IMR-90 (cell line): Measurements from ENCODE around the gene MPRIP. TPM values are rescaled to one million over a fixed set of nuclear protein-coding genes. Genes with fewer than 3 reads are reported as not detected.

Experiments used
- ATAC-seq: fragments of 200-7000 bp; cut with Tn5 transposase; 2 replicates; pipeline ENCODE4 v1.9.1; 2020; ENCODE audit warnings: low read depth, mild to moderate bottlenecking, moderate library complexity
- BruUV-seq: library from RNA; stranded (reverse); fragments of 400-500 nt; replicated peaks from 2 replicates; lab custom pipeline; 2021; lab: Mats Ljungman, UMichigan
- CTCF ChIA-PET: fragments of 300-600 bp; formaldehyde crosslinking; extraction: SDS; loops from one replicate; lab custom pipeline; 2021; ENCODE audit warnings: antibody characterized with exemption; lab: Yijun Ruan, JAX
- POLR2A ChIA-PET: fragments of 300-600 bp; sonication (Branson Sonifier 250); formaldehyde crosslinking; loops from one replicate; lab custom pipeline; 2022; ENCODE audit warnings: antibody characterized with exemption; ENCODE audit not compliant: unreplicated experiment; lab: Charles Lee
- DNase-seq: peaks from one replicate; pipeline ENCODE4 v3.0.0; 2013
- H2AFZ ChIP-seq: replicated peaks from 2 replicates; pipeline ENCODE3; 2013; ENCODE audit warnings: low read length, mild to moderate bottlenecking; ENCODE audit not compliant: poor library complexity
- H2AK5ac ChIP-seq: 2 replicates; pipeline ENCODE4 v1.6.1; 2013; ENCODE audit warnings: low read depth, low read length, inconsistent platforms
- H2AK9ac ChIP-seq: replicated peaks from 2 replicates; pipeline ENCODE3; 2013; ENCODE audit warnings: mild to moderate bottlenecking, low read depth, low read length, moderate library complexity; ENCODE audit not compliant: poor library complexity
- H2BK120ac ChIP-seq: 2 replicates; pipeline ENCODE4 v1.6.1; 2013; ENCODE audit warnings: low read depth, low read length, inconsistent platforms
- H2BK15ac ChIP-seq: 3 replicates; pipeline ENCODE4 v1.6.1; 2013; ENCODE audit warnings: low read depth, low read length, inconsistent platforms
- H2BK20ac ChIP-seq: 2 replicates; pipeline ENCODE4 v1.6.1; 2013; ENCODE audit warnings: low read depth, mild to moderate bottlenecking, inconsistent platforms, low read length, moderate library complexity
- H2BK5ac ChIP-seq: 2 replicates; pipeline ENCODE4 v1.6.1; 2013; ENCODE audit warnings: mild to moderate bottlenecking, low read depth, low read length, inconsistent platforms; ENCODE audit not compliant: poor library complexity, severe bottlenecking
- H3K14ac ChIP-seq: replicated peaks from 2 replicates; pipeline ENCODE4 v1.6.1; 2013; ENCODE audit warnings: low read depth, low read length, inconsistent platforms
- H3K18ac ChIP-seq: 2 replicates; pipeline ENCODE4 v1.6.1; 2013; ENCODE audit warnings: low read depth, low read length, control low read depth
- H3K23ac ChIP-seq: 2 replicates; pipeline ENCODE4 v1.6.1; 2013; ENCODE audit warnings: low read depth, low read length, inconsistent platforms
- H3K27ac ChIP-seq: 2 replicates; pipeline ENCODE4 v1.5.1; 2013; ENCODE audit warnings: mild to moderate bottlenecking, control low read depth, low read length; ENCODE audit not compliant: insufficient read depth
- H3K27me3 ChIP-seq: 2 replicates; pipeline ENCODE4 v1.6.1; 2013; ENCODE audit warnings: low read length; ENCODE audit not compliant: control insufficient read depth, insufficient read depth
- H3K36me3 ChIP-seq: 2 replicates; pipeline ENCODE4 v1.6.1; 2013; ENCODE audit warnings: low read length, mixed read lengths; ENCODE audit not compliant: control insufficient read depth, insufficient read depth
- H3K4ac ChIP-seq: 2 replicates; pipeline ENCODE4 v1.6.1; 2013; ENCODE audit warnings: low read depth, low read length, inconsistent platforms
- H3K4me1 ChIP-seq: 2 replicates; pipeline ENCODE4 v1.6.1; 2013; ENCODE audit warnings: low read length, mixed read lengths; ENCODE audit not compliant: control insufficient read depth, insufficient read depth
- H3K4me2 ChIP-seq: 2 replicates; pipeline ENCODE4 v1.6.1; 2013; ENCODE audit warnings: low read depth, mild to moderate bottlenecking, control low read depth, low read length, moderate library complexity
- H3K4me3 ChIP-seq: 2 replicates; pipeline ENCODE4 v1.5.1; 2013; ENCODE audit warnings: low read depth, mild to moderate bottlenecking, control low read depth, low read length, moderate library complexity; ENCODE audit not compliant: insufficient read depth
- H3K56ac ChIP-seq: 2 replicates; pipeline ENCODE4 v1.6.1; 2013; ENCODE audit warnings: low read length, inconsistent platforms; ENCODE audit not compliant: insufficient read depth; ENCODE audit errors: extremely low read depth
- H3K79me1 ChIP-seq, 2 experiments: 2 replicates each; pipeline ENCODE4 v1.6.1; 2013; ENCODE audit warnings: low read length in 2 of 2, inconsistent platforms in 1 of 2, low read depth in 1 of 2
- H3K9ac ChIP-seq: 2 replicates; pipeline ENCODE4 v1.6.1; 2013; ENCODE audit warnings: low read depth, low read length, control low read depth
- H3K9me1 ChIP-seq: 2 replicates; pipeline ENCODE4 v1.6.1; 2013; ENCODE audit warnings: low read length, inconsistent platforms; ENCODE audit not compliant: insufficient read depth
- H3K9me3 ChIP-seq: 2 replicates; pipeline ENCODE4 v1.6.1; 2013; ENCODE audit warnings: low read length; ENCODE audit not compliant: control insufficient read depth, insufficient read depth
- H4K20me1 ChIP-seq: 2 replicates; pipeline ENCODE4 v1.6.1; 2013; ENCODE audit warnings: low read length, inconsistent platforms; ENCODE audit not compliant: insufficient read depth
- H4K5ac ChIP-seq: 2 replicates; pipeline ENCODE4 v1.6.1; 2013; ENCODE audit warnings: mild to moderate bottlenecking, low read depth, low read length, control low read depth
- H4K8ac ChIP-seq, 2 experiments: 2 replicates each; pipeline ENCODE4 v1.6.1; 2013; ENCODE audit warnings: low read depth in 2 of 2, low read length in 2 of 2, control low read depth in 1 of 2, inconsistent platforms in 1 of 2
- H4K91ac ChIP-seq: 2 replicates; pipeline ENCODE4 v1.6.1; 2013; ENCODE audit warnings: low read depth, low read length, inconsistent platforms; ENCODE audit not compliant: insufficient read depth
- BHLHE40 ChIP-seq: fragments of 150-350 bp; IDR thresholded peaks from 2 replicates; pipeline ENCODE4 v1.6.1; 2016; ENCODE audit warnings: mild to moderate bottlenecking, low read depth, low read length
- CEBPB ChIP-seq: IDR thresholded peaks from 2 replicates; pipeline ENCODE4 v1.6.1; 2012; ENCODE audit warnings: low read depth, low read length, improper control_type of control experiment
- FOS ChIP-seq: fragments of 150-350 bp; IDR thresholded peaks from 2 replicates; pipeline ENCODE4 v1.6.1; 2016; ENCODE audit warnings: low read depth, low read length
- MAFK ChIP-seq: IDR thresholded peaks from 2 replicates; pipeline ENCODE4 v1.6.1; 2012; ENCODE audit warnings: low read depth, low read length, improper control_type of control experiment
- MAZ ChIP-seq: IDR thresholded peaks from 2 replicates; pipeline ENCODE4 v1.6.1; 2012; ENCODE audit warnings: low read depth, mild to moderate bottlenecking, low read length, improper control_type of control experiment, moderate library complexity, borderline replicate concordance
- MXI1 ChIP-seq: IDR thresholded peaks from 2 replicates; pipeline ENCODE4 v1.6.1; 2012; ENCODE audit warnings: low read depth, mild to moderate bottlenecking, low read length, moderate library complexity, borderline replicate concordance
- POLR2A ChIP-seq: IDR thresholded peaks from 2 replicates; pipeline ENCODE4 v1.6.1; 2012; ENCODE audit warnings: mild to moderate bottlenecking, low read depth, low read length
- RAD21 ChIP-seq: IDR thresholded peaks from 2 replicates; pipeline ENCODE4 v1.6.1; 2012; ENCODE audit warnings: low read length, improper control_type of control experiment
- RFX5 ChIP-seq: IDR thresholded peaks from 2 replicates; pipeline ENCODE4 v1.8.0; 2012; ENCODE audit warnings: low read depth, mild to moderate bottlenecking, low read length, moderate library complexity
- dilution Hi-C: fragments of 300-500 bp; cut with HindIII; formaldehyde crosslinking; loops from one replicate; pipeline ENCODE4 v1.14.3; 2018; ENCODE audit warnings: low sequenced_read_pairs; ENCODE audit not compliant: unreplicated experiment
- in situ Hi-C: fragments of 300-500 bp; cut with MboI; formaldehyde crosslinking; loops from 3 replicates; pipeline ENCODE4 v1.14.3; 2019; ENCODE audit warnings: low sequenced_read_pairs, inconsistent platforms, mixed read lengths
- intact Hi-C: fragments of 100-400 bp; cut with micrococcal nuclease; formaldehyde crosslinking; loops from 2 replicates; pipeline ENCODE4 v1.10.0; 2022
- polyA plus RNA-seq, 3 experiments: library from polyadenylated mRNA; depleted of rRNA; stranded (reverse); fragments of >200 nt; gene quantifications; 2 replicates each; pipeline ENCODE4 v1.2.3, GENCODE V29; 2012; ENCODE audit warnings: low replicate concordance in 1 of 3
- total RNA-seq: library from RNA; depleted of rRNA; stranded (reverse); fragments of >200 nt; gene quantifications from 2 replicates; pipeline ENCODE4 v1.2.3, GENCODE V29; 2012
- TF ChIP-seq, protein P1 (sequence below): fragments of 150-350 bp; IDR thresholded peaks from 2 replicates; pipeline ENCODE4 v1.6.1; 2017; ENCODE audit warnings: mild to moderate bottlenecking, antibody characterized with exemption, low read length, low read depth
- TF ChIP-seq, protein P2 (sequence below): fragments of 150-350 bp; IDR thresholded peaks from 2 replicates; pipeline ENCODE4 v1.6.1; 2016; ENCODE audit warnings: low read depth, mild to moderate bottlenecking, low read length, moderate library complexity, borderline replicate concordance

MPRIP gene
- total and polyA plus RNA-seq, 2 of the 4 experiments (the other 2 are of a cell fraction), result 111 to 149 TPM

DNA sequence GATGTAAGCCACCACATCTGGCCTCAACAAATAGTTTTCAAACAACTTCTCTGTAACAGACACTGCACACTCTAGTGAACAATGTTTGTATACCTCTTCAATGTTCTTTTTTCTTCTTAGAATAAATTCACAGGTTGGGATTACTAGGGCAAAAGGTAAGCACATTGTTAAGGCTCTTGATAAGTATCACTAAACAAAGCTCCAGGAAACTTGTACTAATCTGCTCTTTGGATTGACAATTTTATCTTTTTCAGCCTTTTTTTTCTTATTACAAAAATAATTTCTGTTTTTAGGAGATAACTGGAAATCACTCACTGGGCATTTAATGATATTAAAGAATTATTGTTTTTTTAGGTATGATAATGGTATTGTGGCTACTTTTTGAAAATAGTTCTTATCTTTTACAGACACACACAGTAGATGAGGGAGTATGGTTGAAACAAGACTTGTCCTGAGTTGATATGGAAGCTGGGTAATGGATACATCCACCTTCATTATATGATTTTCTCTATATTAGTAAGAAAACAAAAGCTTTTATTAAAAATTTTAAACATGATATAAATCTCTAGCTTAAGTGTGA lies 7.7 kb upstream of the MPRIP start:
- peaks cover 18% of the 10 kb centered on the region for H3K4me1 ChIP-seq
- H3K27me3 ChIP-seq, result no peaks in the 10 kb centered on the region
- H3K79me1 ChIP-seq, result peaks cover 0 to 4% of the 10 kb centered on the region in 2 experiments; a peak in 1 of 4 replicates
- peaks cover 21% of the 10 kb centered on the region for H3K9me1 ChIP-seq
- dilution Hi-C loops, result no loop called here
- H3K4ac ChIP-seq, result no peak overlapping the region
- TF ChIP-seq, protein P1, sequence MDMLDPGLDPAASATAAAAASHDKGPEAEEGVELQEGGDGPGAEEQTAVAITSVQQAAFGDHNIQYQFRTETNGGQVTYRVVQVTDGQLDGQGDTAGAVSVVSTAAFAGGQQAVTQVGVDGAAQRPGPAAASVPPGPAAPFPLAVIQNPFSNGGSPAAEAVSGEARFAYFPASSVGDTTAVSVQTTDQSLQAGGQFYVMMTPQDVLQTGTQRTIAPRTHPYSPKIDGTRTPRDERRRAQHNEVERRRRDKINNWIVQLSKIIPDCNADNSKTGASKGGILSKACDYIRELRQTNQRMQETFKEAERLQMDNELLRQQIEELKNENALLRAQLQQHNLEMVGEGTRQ, result no peak
- no peak for TF ChIP-seq MXI1
- TF ChIP-seq BHLHE40, result no peak
- no peak for TF ChIP-seq RAD21
- no peak for TF ChIP-seq POLR2A
- TF ChIP-seq, protein P2, sequence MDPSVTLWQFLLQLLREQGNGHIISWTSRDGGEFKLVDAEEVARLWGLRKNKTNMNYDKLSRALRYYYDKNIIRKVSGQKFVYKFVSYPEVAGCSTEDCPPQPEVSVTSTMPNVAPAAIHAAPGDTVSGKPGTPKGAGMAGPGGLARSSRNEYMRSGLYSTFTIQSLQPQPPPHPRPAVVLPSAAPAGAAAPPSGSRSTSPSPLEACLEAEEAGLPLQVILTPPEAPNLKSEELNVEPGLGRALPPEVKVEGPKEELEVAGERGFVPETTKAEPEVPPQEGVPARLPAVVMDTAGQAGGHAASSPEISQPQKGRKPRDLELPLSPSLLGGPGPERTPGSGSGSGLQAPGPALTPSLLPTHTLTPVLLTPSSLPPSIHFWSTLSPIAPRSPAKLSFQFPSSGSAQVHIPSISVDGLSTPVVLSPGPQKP, result no peak
- TF ChIP-seq CEBPB, result no peak
- no peak for TF ChIP-seq FOS
- no peak for TF ChIP-seq MAZ
- TF ChIP-seq RFX5, result no peak
- no peak for TF ChIP-seq MAFK
- H3K4me3 ChIP-seq, result no peak overlapping the region
- H3K18ac ChIP-seq, result no peak overlapping the region
- no peak overlapping the region for H2BK15ac ChIP-seq
- no peak overlapping the region for H3K27ac ChIP-seq
- POLR2A ChIA-PET, result no interaction called here
- no peaks in the 10 kb centered on the region for H4K20me1 ChIP-seq
- no peak for DNase-seq
- no peak overlapping the region for H3K9ac ChIP-seq
- no peak overlapping the region for H3K14ac ChIP-seq
- no peak overlapping the region for H3K4me2 ChIP-seq
- H4K5ac ChIP-seq, result no peak overlapping the region
- intact Hi-C loops, result no loop called here
- no peak overlapping the region for H3K23ac ChIP-seq
- in situ Hi-C loops, result no loop called here
- no peaks in the 10 kb centered on the region for H3K9me3 ChIP-seq
- no peak overlapping the region for H2AK9ac ChIP-seq
- H4K91ac ChIP-seq, result no peak overlapping the region
- H2BK20ac ChIP-seq, result no peak overlapping the region
- H3K36me3 ChIP-seq, result no peaks in the 10 kb centered on the region
- H2AFZ ChIP-seq, result no peak overlapping the region
- CTCF ChIA-PET, result no interaction called here
- no peak overlapping the region for H2AK5ac ChIP-seq
- no peak overlapping the region for H3K56ac ChIP-seq
- BruUV-seq, result no TSS peak
- H2BK120ac ChIP-seq, result no peak overlapping the region
- no peak for ATAC-seq
- H2BK5ac ChIP-seq, result no peak overlapping the region
- no peak overlapping the region for H4K8ac ChIP-seq
